ENCODE results near the gene CAB39L.

Gene CAB39L

GRCh38 chr13:49271264-49271663, 172.6 kb downstream of the CAB39L start:
- DNase-seq, result no peak

- DNase-seq, result no peak
These were observed 178.0 kb downstream of the CAB39L start for GRCh38 chr13:49265822-49266221.

GRCh38 chr13:49262634-49263033, 181.2 kb downstream of the CAB39L start:
- DNase-seq, result no peak

GRCh38 chr13:49259586-49259985, 184.3 kb downstream of the CAB39L start:
- DNase-seq, result no peak

All from activated effector memory CD4-positive, alpha-beta T cell treated with anti-CD3 and anti-CD28 coated beads, Interleukin-2, amount 50 U/mL, for 16 hours (primary cell).